HG03095 (cell line): Measurements from ENCODE around the gene STK10.

Experiments used
- ATAC-seq: cut with Tn5 transposase; IDR thresholded peaks from one replicate; pipeline ENCODE4 v1.9.1; 2021; ENCODE audit warnings: moderate library complexity; ENCODE audit not compliant: unreplicated experiment

STK10 gene

GRCh38 chr5:172063463-172064235 is 124.4 kb downstream of the STK10 start:
- no peak for ATAC-seq

GRCh38 chr5:172059661-172060100 is 128.3 kb downstream of the STK10 start:
- no peak for ATAC-seq

- ATAC-seq: no peak
Measured at GRCh38 chr5:172058088-172058487, 129.9 kb downstream of the STK10 start.

GRCh38 chr5:172055996-172056395 is 132.0 kb downstream of the STK10 start:
- no peak for ATAC-seq

GRCh38 chr5:172055421-172055820 is 132.6 kb downstream of the STK10 start:
- ATAC-seq: no peak

- no peak for ATAC-seq
Measured at GRCh38 chr5:172054611-172055153, 133.3 kb downstream of the STK10 start.

- ATAC-seq: no peak
Measured at GRCh38 chr5:172052450-172053236, 135.4 kb downstream of the STK10 start.

GRCh38 chr5:172051643-172052339 is 136.2 kb downstream of the STK10 start:
- ATAC-seq: no peak

- ATAC-seq: no peak
Measured at GRCh38 chr5:172050080-172050479, 137.9 kb downstream of the STK10 start.

GRCh38 chr5:172049226-172049796 is 138.7 kb downstream of the STK10 start:
- no peak for ATAC-seq

GRCh38 chr5:172048539-172049101 is 139.4 kb downstream of the STK10 start:
- no peak for ATAC-seq

- no peak for ATAC-seq
Measured at GRCh38 chr5:172048170-172048422, 139.9 kb downstream of the STK10 start.

- ATAC-seq: no peak
Measured at GRCh38 chr5:172046593-172046992, 141.4 kb downstream of the STK10 start.

GRCh38 chr5:172045315-172045632 is 142.8 kb downstream of the STK10 start:
- no peak for ATAC-seq

- ATAC-seq: no peak
Measured at GRCh38 chr5:172044631-172045314, 143.3 kb downstream of the STK10 start.

GRCh38 chr5:172043865-172044264 is 144.2 kb downstream of the STK10 start:
- no peak for ATAC-seq

- ATAC-seq: no peak
Measured at GRCh38 chr5:172042183-172042582, 145.8 kb downstream of the STK10 start.

GRCh38 chr5:172038167-172038566 is 149.9 kb downstream of the STK10 start:
- no peak for ATAC-seq

- peak; percentile 83 for ATAC-seq
Measured at GRCh38 chr5:172035049-172035448, 153.0 kb downstream of the STK10 start.

GRCh38 chr5:172031894-172032461 is 156.0 kb downstream of the STK10 start:
- no peak for ATAC-seq
